NB4 (cell line): ENCODE results near the gene CCDC88C.

ENCODE experiments used
- DNase-seq: peaks from one replicate; pipeline ENCODE4 v3.0.0; 2010; ENCODE audit warnings: low read depth
- H3K4me3 ChIP-seq: one replicate; pipeline ENCODE4 v1.5.1; 2011; ENCODE audit warnings: mild to moderate bottlenecking, low read depth, low read length, moderate library complexity
- CTCF ChIP-seq: IDR thresholded peaks from one replicate; pipeline ENCODE4 v1.5.1; 2012; ENCODE audit warnings: low read depth, low read length
- MAX ChIP-seq: IDR thresholded peaks from 2 replicates; pipeline ENCODE4 v1.6.1; 2011; ENCODE audit warnings: low read depth, low read length
- MYC ChIP-seq: IDR thresholded peaks from 2 replicates; pipeline ENCODE4 v1.6.1; 2011; ENCODE audit warnings: low read depth, low read length
- POLR2A ChIP-seq: IDR thresholded peaks from 2 replicates; pipeline ENCODE4 v1.6.1; 2011; ENCODE audit warnings: mild to moderate bottlenecking; ENCODE audit not compliant: insufficient read length; ENCODE audit errors: extremely low read depth

CCDC88C gene

GRCh38 chr14:91341334-91341733 lies 76.3 kb downstream of the CCDC88C start:
- no peak overlapping the region for H3K4me3 ChIP-seq
- TF ChIP-seq POLR2A (no peak), MYC (no peak), MAX (no peak), CTCF (no peak)
- no peak for DNase-seq

GRCh38 chr14:91339671-91340369 lies 77.8 kb downstream of the CCDC88C start:
- no peak for TF ChIP-seq MAX
- no peak for TF ChIP-seq CTCF
- no peak for TF ChIP-seq POLR2A
- no peak for TF ChIP-seq MYC
- no peak for DNase-seq
- H3K4me3 ChIP-seq: no peak overlapping the region

- no peak for DNase-seq
- no peak overlapping the region for H3K4me3 ChIP-seq
- TF ChIP-seq MYC (no peak), POLR2A (no peak), MAX (no peak), CTCF (no peak)
These were observed 78.5 kb downstream of the CCDC88C start for GRCh38 chr14:91339076-91339475.

- no peak overlapping the region for H3K4me3 ChIP-seq
- DNase-seq: no peak
- no peak for TF ChIP-seq MYC
- TF ChIP-seq POLR2A: no peak
- TF ChIP-seq MAX: no peak
- TF ChIP-seq CTCF: no peak
These were observed 79.2 kb downstream of the CCDC88C start for GRCh38 chr14:91338379-91338778.

- no peak overlapping the region for H3K4me3 ChIP-seq
- DNase-seq: no peak
- TF ChIP-seq CTCF (no peak), MAX (no peak), POLR2A (no peak), MYC (no peak)
These were observed 79.8 kb downstream of the CCDC88C start for GRCh38 chr14:91337699-91338335.
